Central memory CD8-positive, alpha-beta T cell (primary cell): ENCODE results near the gene KDM3B.
"Not testable (repeated sequence)": the region's sequence is repeated elsewhere in the genome, so short reads cannot be mapped to it uniquely, and the experiment has no call there.

Source experiments
- ATAC-seq: fragments of 150-1000 bp; cut with Tn5 transposase; replicated peaks from 2 replicates; pipeline ENCODE4 v1.10.0; 2022; ENCODE audit warnings: mild to moderate bottlenecking, moderate FRiP score, moderate number of reproducible peaks; ENCODE audit not compliant: poor library complexity, severe bottlenecking; ENCODE audit errors: extremely low read depth
- DNase-seq, 2 donors: peaks; one replicate each; pipeline ENCODE4 v3.0.0; 2021; ENCODE audit warnings: low spot score in 2 of 2
- H3K27ac Mint-ChIP-seq: one replicate; pipeline ENCODE4 v1.8.0; 2022; ENCODE audit warnings: low read depth, mild to moderate bottlenecking, moderate library complexity, mixed read lengths
- H3K27me3 Mint-ChIP-seq: one replicate; pipeline ENCODE4 v1.8.0; 2022; ENCODE audit warnings: mixed read lengths
- H3K36me3 Mint-ChIP-seq: one replicate; pipeline ENCODE4 v1.8.0; 2022; ENCODE audit warnings: mild to moderate bottlenecking, moderate library complexity, mixed read lengths; ENCODE audit not compliant: insufficient read depth
- H3K4me1 Mint-ChIP-seq: one replicate; pipeline ENCODE4 v1.8.0; 2022; ENCODE audit warnings: mixed read lengths
- H3K4me3 Mint-ChIP-seq: one replicate; pipeline ENCODE4 v1.8.0; 2022; ENCODE audit warnings: mild to moderate bottlenecking, moderate library complexity, mixed read lengths
- H3K9me3 Mint-ChIP-seq: one replicate; pipeline ENCODE4 v1.8.0; 2022; ENCODE audit warnings: mixed read lengths

The KDM3B gene, protein sequence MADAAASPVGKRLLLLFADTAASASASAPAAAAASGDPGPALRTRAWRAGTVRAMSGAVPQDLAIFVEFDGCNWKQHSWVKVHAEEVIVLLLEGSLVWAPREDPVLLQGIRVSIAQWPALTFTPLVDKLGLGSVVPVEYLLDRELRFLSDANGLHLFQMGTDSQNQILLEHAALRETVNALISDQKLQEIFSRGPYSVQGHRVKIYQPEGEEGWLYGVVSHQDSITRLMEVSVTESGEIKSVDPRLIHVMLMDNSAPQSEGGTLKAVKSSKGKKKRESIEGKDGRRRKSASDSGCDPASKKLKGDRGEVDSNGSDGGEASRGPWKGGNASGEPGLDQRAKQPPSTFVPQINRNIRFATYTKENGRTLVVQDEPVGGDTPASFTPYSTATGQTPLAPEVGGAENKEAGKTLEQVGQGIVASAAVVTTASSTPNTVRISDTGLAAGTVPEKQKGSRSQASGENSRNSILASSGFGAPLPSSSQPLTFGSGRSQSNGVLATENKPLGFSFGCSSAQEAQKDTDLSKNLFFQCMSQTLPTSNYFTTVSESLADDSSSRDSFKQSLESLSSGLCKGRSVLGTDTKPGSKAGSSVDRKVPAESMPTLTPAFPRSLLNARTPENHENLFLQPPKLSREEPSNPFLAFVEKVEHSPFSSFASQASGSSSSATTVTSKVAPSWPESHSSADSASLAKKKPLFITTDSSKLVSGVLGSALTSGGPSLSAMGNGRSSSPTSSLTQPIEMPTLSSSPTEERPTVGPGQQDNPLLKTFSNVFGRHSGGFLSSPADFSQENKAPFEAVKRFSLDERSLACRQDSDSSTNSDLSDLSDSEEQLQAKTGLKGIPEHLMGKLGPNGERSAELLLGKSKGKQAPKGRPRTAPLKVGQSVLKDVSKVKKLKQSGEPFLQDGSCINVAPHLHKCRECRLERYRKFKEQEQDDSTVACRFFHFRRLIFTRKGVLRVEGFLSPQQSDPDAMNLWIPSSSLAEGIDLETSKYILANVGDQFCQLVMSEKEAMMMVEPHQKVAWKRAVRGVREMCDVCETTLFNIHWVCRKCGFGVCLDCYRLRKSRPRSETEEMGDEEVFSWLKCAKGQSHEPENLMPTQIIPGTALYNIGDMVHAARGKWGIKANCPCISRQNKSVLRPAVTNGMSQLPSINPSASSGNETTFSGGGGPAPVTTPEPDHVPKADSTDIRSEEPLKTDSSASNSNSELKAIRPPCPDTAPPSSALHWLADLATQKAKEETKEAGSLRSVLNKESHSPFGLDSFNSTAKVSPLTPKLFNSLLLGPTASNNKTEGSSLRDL (N-terminal part only)

DNA sequence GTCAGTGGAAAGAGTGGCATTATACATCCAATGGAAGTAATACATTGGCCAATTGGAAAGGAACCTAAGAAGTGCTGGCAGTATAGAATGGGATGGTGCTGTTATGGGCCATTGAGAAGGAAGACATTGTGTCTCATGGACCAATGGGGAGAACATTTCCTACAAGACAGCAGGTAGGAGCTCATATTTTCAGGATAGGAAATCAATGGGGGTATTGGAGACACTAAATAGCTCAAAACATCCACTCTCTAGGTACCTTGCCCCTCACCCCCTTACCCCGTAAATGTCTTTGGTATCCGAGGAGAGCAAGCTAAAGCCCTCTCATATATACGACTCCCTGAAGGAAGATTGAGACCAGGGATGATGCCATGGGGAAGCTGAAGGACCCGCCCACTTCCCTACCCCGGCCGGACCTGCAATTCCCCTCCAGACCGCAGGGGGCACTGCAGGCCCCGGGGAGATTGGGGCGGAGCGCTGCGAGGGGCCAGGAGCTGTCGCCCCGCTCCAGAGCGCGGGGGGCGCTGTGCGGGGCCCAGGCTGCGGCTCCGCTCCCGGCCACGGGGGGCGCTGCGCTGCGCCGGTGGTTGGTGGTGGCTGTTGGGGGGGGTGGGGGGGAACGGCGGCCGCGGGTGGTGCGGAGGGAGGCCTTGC lies at the start of gene KDM3B:
TSS of gene KDM3B (plus strand) at position 615 of the 651 bp plus-strand sequence. CDS start 111 bp downstream, outside the sequence.
- peaks cover 39% of the 10 kb centered on the region for H3K4me1 Mint-ChIP-seq
- H3K27ac Mint-ChIP-seq: peak within 1 kb of the TSS; percentile 94
- peaks cover 32% of the 10 kb centered on the region for H3K36me3 Mint-ChIP-seq
- no peaks in the 10 kb centered on the region for H3K27me3 Mint-ChIP-seq
- DNase-seq (peak; percentile 94 to 97), ATAC-seq (peak; percentile 77)
- H3K4me3 Mint-ChIP-seq: peak within 1 kb of the TSS; percentile 99
- H3K9me3 Mint-ChIP-seq: no peaks in the 10 kb centered on the region

DNA sequence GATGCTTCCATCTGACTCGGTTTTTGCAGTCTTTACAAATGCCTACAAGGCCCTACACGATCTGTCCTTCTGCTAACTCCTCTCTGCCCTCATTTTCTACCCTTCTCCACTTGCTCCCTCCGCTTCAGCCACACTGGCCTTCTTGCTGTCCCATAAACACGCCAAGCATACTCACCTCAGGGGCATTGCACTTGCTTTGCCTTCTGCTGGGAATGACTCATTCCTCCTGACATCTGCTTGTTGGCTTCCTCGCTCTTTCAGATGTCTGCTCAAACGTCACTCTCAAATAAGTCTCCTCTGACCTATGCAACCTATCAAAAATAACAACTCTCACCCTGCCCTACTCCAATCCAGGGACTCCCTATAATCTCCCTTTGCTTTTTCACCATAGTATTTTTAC lies 49.1 kb upstream of the KDM3B start:
- Mint-ChIP-seq H3K4me1 (no peaks in the 10 kb centered on the region), H3K36me3 (no peaks in the 10 kb centered on the region), H3K27ac (no peak overlapping the region), H3K9me3 (no peaks in the 10 kb centered on the region), H3K4me3 (no peak overlapping the region), H3K27me3 (no peaks in the 10 kb centered on the region)
- ATAC-seq (no peak), DNase-seq (no peak)

DNA sequence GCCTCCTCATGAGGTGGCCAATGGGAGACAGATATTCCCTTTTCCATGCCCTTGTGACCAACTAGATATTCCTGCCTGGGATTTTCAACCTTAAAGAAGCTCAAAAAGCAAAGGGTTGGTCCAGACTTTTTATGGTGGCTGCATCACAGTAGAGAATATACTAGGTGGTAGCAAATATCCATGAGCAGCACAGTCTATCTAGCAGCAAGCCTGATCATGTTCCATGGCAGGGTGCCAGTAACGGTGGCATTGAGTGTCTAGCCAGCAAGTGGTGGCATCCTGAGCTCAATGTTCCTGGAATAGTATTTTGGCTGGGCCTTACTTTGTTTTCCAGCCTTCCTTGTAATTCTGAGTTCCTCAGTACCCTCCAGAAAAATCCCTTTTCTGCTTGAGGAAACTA lies 46.7 kb upstream of the KDM3B start:
- ATAC-seq: no peak
- H3K9me3 Mint-ChIP-seq: no peaks in the 10 kb centered on the region
- H3K4me3 Mint-ChIP-seq: no peak overlapping the region
- no peaks in the 10 kb centered on the region for H3K4me1 Mint-ChIP-seq
- H3K36me3 Mint-ChIP-seq: no peaks in the 10 kb centered on the region
- no peaks in the 10 kb centered on the region for H3K27me3 Mint-ChIP-seq
- no peak overlapping the region for H3K27ac Mint-ChIP-seq
- DNase-seq: no peak

DNA sequence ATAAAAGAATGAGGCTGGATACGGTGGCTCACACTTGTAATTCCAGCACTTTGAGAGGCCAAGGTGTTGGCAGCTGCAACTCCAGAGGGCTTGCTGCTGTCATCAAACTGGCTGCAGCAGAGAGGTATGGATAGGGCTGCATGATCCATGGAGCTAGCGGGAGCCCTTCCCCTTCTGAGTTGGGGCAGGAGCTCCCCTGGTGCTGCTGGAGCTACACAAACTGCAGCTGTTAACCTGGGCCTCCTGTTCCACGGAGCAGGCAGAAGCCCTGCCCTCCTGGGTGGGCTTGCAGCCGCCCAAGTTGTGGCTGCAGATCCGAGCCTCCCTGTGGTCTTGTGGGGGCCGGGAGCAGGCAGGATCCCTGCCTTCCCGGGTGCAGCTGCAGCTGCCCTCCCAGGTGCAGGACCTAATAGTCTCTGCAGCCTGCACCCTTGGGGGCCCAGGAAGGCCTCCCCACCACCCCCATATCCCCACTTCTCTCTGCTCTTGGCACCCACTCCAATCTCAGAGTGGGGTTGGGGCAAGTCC lies 36.7 kb upstream of the KDM3B start:
- H3K4me1 Mint-ChIP-seq: no peaks in the 10 kb centered on the region
- H3K27ac Mint-ChIP-seq: no peak overlapping the region
- H3K4me3 Mint-ChIP-seq: no peak overlapping the region
- H3K27me3 Mint-ChIP-seq: no peaks in the 10 kb centered on the region
- DNase-seq (no peak), ATAC-seq (no peak)
- H3K9me3 Mint-ChIP-seq: no peaks in the 10 kb centered on the region
- H3K36me3 Mint-ChIP-seq: peaks cover 2% of the 10 kb centered on the region

DNA sequence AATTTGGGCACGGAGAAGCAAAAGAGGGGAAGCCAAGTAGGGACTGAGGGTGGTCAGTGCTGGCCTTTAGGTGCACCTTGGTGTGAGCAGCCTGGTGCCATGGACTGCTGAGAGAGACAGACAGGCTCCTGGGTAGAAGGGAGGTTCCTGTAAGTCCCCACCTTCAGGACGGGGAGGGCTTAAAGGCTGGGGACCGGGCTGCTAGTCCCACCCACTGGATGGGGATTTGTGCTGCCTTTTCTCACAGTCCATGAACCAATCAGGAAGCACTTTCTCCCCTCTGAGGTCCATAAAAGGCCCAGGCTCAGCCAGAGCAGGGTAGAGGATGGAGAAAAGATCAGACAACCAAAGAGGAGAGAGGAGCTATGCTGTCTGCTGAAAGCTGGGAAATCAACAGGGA lies 36.1 kb upstream of the KDM3B start:
- Mint-ChIP-seq H3K4me3 (no peak overlapping the region), H3K4me1 (no peaks in the 10 kb centered on the region), H3K27ac (no peak overlapping the region), H3K27me3 (no peaks in the 10 kb centered on the region), H3K36me3 (peaks cover 2% of the 10 kb centered on the region), H3K9me3 (no peaks in the 10 kb centered on the region)
- DNase-seq (no peak), ATAC-seq (no peak)

DNA sequence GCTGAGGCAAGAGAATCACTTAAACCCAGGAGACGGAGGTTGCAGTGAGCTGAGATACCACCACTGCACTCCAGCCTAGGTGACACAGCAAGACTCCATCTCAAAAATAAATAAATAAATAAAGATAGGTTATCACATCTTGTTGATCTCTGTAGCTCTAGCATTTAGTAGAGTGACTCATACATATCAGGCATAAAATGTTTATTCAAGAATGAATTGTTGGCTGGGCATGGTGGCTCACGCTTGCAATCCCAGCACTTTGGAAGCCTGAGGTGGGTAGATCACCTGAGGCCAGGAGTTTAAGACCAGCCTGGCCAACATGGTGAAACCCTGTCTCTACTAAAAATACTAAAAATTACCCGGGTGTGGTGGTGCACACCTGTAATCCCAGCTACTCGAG lies 34.3 kb upstream of the KDM3B start:
- H3K27me3 Mint-ChIP-seq, DNase-seq, H3K9me3 Mint-ChIP-seq, H3K27ac Mint-ChIP-seq, ATAC-seq, H3K4me1 Mint-ChIP-seq, H3K4me3 Mint-ChIP-seq, H3K36me3 Mint-ChIP-seq: not testable (repeated sequence)

DNA sequence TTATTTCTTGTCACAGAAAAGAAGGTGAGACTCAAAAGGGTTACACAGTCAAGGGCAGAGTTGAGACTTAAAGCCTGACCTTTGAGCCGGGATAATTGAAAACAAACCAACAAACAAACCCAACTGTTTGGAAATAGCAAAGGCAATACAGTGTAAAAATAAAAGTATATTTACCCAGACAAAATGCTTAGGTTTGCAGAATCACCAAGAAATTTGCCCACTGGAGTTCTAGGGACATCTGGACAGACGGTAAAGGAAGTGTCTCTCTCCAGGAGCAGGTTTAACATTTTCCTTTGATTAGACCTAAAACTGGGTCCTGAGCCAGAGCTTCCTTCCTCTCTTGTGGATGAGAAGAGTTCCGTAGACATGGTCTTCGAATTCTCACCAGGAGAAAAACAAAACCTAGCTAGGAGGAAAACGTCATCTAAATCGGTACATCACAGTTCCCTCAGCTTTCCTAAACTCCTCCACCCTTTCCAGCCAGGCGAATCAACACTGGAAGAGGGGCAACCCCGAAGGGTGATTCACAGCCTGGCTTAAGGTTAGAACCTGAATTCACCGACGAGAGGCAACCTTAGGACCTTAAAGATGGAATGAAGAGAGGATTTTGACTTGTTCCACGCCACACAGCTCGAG lies 21.6 kb upstream of the KDM3B start:
- no peak for ATAC-seq
- no peaks in the 10 kb centered on the region for H3K9me3 Mint-ChIP-seq
- H3K27me3 Mint-ChIP-seq: no peaks in the 10 kb centered on the region
- peak overlapping the region; percentile 95 for H3K4me3 Mint-ChIP-seq
- H3K27ac Mint-ChIP-seq: peak overlapping the region; percentile 81
- H3K4me1 Mint-ChIP-seq: peaks cover 12% of the 10 kb centered on the region
- peaks cover 10% of the 10 kb centered on the region for H3K36me3 Mint-ChIP-seq
- no peak for DNase-seq

DNA sequence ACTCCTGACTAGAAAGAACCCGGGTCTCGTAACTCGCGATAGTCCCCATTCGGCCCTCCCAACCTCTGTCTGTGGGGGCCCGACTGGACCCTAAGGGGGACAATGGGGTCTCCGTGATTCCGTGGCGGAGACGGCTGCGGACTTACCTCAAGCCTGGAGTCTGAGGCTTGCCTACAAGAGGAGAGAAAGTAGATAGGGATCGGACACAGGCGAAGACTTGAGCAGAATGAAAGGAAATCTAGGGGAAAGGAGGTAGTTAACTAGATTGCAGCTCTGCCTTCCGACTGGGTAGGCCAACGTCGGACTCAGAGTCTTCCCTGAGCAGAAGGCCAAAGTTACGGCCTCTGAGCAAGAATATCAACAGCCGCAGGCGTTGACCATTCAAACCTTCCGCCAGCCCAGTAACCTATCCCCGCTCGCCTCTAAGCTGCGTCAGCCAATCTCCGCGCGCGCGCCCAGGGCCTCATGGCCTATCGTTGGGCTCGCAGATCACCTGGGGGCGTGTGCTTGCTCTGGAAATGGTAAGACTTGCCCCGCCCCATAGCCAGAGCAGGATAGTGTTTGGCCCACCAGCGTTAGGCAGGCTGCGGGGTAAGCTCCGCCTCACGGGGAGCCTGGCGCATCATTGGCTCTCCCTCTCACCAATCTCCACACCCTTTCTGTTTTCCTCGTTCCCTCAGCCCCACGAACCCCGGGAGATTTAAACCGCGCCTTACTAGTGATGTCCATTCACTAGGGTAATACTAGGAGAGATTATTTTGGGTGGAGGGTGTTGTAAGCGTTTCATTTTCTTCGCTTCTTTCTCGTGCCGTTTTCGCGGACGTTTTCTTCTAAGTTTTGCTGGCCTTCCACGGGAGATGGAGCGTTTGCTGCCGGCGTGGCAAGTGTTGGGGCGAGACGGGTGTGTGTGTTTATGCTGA lies 20.8 kb upstream of the KDM3B start, which contains the start of gene CDC25C:
TSS of gene CDC25C (minus strand) at position 356 of the 920 bp plus-strand sequence. CDS start 624 bp downstream, outside the sequence.
- Mint-ChIP-seq H3K36me3 (peaks cover 10% of the 10 kb centered on the region), H3K27me3 (no peaks in the 10 kb centered on the region), H3K27ac (peak within 1 kb of the TSS; percentile 81), H3K9me3 (no peaks in the 10 kb centered on the region), H3K4me1 (peaks cover 13% of the 10 kb centered on the region), H3K4me3 (peak within 1 kb of the TSS; percentile 95)
- DNase-seq (peak; percentile 87 to 95), ATAC-seq (peak; percentile 100)

DNA sequence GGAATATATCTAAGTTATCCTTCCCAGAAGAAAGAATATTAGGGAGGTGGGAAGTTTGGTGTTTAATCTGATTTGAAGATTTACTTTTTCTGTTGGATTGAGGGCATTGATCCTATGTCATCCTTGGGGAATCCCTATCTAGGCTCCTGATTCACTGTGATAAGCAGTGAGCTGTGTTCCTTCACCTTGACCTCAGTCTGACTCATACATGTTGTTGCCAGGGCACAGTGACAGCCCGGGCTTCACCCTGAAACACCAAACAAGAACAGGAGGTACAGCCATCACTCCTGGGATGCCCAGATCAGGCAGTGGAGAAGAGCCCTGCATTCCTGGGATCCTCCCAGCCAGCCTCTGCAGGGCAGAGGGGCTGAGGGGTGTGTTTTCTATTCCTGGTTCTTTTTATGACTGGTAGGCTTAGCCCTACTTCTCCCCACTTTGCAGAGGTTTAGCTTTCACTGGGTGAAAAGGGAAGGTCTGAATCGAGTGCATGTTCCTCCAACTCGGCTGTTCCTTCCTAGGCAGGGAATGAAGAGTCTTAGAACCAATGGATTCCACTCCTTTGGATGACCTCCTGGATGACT lies 17.5 kb upstream of the KDM3B start:
- Mint-ChIP-seq H3K4me3 (no peak overlapping the region), H3K27me3 (no peaks in the 10 kb centered on the region), H3K36me3 (peaks cover 24% of the 10 kb centered on the region), H3K4me1 (peaks cover 35% of the 10 kb centered on the region), H3K9me3 (no peaks in the 10 kb centered on the region), H3K27ac (no peak overlapping the region)
- DNase-seq (no peak), ATAC-seq (no peak)

DNA sequence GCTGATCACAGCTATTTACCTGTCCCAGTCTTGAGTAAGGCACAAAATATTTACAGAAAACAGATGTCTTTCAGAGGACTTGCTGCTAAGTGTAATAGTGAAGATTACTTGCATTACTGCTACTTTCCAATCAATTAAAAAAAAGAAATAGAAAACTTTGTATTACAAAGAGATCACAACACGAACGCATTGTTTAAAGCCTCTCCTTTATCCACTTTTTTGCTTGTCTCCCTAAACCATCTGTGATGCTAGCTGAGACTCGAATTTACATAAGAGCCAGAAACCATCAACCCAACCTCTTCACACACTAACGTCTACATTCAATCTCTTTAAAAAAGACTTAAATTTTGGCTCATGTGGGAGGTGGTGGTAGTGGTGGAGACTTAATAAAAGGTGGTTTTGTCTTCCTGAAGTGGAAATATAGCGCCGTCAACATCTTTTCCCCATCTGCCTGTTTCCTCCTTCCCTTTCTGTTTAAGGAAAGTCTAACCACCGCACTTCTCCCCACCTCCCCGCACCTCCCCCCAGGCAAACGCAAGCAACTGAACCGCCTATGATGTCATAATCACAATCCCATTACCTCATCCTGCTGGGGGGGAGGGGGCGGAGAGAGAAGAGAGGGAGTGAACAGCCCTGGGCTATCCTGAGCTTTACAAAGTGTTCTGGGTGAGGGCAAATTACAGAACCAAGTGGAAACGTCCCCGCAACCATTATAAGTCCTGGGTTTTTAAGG lies 15.4 kb upstream of the KDM3B start:
- Mint-ChIP-seq H3K9me3 (no peaks in the 10 kb centered on the region), H3K4me1 (peaks cover 44% of the 10 kb centered on the region), H3K27me3 (no peaks in the 10 kb centered on the region), H3K4me3 (peak overlapping the region; percentile 90), H3K36me3 (peaks cover 16% of the 10 kb centered on the region), H3K27ac (peak overlapping the region; percentile 97)
- DNase-seq: no peak
- ATAC-seq: peak; percentile 40
